ENCODE measurements around the gene ID3. TPM values are rescaled to one million over a fixed set of nuclear protein-coding genes. Genes with fewer than 3 reads are reported as not detected.

ID3 gene, protein sequence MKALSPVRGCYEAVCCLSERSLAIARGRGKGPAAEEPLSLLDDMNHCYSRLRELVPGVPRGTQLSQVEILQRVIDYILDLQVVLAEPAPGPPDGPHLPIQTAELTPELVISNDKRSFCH
- 400 and 615 TPM in 2 replicates for total RNA-seq (2014; rRNA removed; shearing (Covaris generic))

- Histone ChIP-seq H3K4me1 (replicated peaks) (peaks cover 76% of the 10 kb centered on the region), H3K9me3 (replicated peaks) (no peaks in the 10 kb centered on the region), H3K36me3 (peaks cover 30% of the 10 kb centered on the region), H3K4me3 (peak within 1 kb of the TSS; percentile 68), H3K27me3 (replicated peaks) (no peaks in the 10 kb centered on the region), H3K27ac (peak within 1 kb of the TSS; percentile 97)
- DNase-seq (ENCODE audit: low read depth in 1 of 2, low spot score in 2 of 2) = peak; percentile 98 to 99
These were observed at the start of gene ID3 for GRCh38 chr1:23559136-23559984. Gene ID3 (minus strand): TSS chr1:23559501. CDS start chr1:23559426, 75 bp downstream.

DNA sequence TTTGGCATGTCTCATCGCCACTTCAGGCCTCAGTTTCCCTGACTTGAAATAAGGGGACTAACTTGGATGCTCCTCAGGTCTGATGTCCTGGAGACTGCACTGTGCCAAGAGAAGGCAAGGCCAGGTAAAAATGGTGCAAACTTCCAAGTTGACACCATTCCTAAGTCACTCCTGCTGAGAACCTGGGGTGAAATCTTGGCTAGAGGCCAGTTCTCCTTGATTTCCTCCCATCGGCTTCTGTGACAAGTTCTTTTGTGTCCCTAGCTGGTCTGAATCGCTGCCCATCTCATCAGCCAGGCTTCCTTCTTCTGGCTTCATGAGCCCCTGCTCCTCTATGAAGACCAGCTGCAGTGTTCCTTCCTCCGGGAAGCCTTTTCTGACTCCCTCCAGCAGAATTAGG lies 48.6 kb upstream of the ID3 start:
- no peaks in the 10 kb centered on the region for H3K27me3 ChIP-seq (replicated peaks)
- no peak overlapping the region for H3K27ac ChIP-seq

DNA sequence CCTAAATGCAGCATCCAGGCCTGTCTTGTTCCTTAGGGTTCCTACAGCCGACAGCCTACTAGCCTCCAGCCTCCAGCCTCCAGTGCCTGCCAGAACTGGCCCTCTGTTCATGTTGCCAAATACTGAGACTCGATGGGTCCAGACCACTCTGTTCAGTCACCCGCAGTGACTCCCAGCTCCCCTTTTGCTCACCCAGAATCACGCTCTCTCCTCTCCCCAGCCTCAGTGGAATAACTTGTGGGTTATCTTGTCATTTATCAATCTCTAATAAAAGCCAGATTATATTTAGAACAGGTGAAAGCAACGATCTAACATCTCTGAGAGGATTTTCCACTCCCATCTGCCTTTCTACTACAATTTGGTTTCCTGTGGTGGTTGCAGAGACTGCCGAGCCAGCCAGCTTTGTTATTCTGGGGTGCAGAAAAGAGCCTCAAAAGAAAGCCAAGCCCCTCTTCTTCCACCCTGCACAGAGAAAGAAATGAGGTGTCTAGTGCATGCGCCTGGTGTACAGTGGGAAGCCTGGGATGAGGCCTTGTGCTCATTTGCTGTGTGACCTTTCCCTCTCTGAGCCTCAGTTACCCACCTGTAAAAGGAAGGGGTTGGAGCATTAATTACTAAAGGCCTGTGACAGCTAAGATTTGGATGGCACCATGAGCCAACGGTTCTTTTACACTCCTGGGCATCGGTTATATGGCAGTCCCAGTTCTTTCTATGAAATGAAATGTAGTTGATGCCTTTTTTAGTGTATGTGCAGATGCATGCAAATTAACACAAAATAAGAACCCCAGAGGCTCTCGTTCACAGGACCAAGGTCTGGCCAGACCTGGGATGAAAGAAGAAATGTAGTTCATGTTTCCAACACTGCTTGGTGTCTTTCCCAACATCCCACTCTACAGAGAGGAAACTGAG lies 42.9 kb upstream of the ID3 start:
- Histone ChIP-seq H3K36me3 (no peaks in the 10 kb centered on the region), H3K4me1 (replicated peaks) (peaks cover 4% of the 10 kb centered on the region; the same call in 1 of the 2 replicates), H3K27me3 (replicated peaks) (no peaks in the 10 kb centered on the region), H3K9me3 (replicated peaks) (no peaks in the 10 kb centered on the region), H3K4me3 (no peak overlapping the region), H3K27ac (no peak overlapping the region)
- no peak for DNase-seq (ENCODE audit: low read depth in 1 of 2, low spot score in 2 of 2)

More for the DNA sequence above, 48.6 kb upstream of the ID3 start:
- DNase-seq (ENCODE audit: low read depth in 1 of 2, low spot score in 2 of 2) = no peak
- H3K9me3 ChIP-seq (replicated peaks) = no peaks in the 10 kb centered on the region
- H3K4me3 ChIP-seq = no peak overlapping the region
- H3K36me3 ChIP-seq = no peaks in the 10 kb centered on the region
- no peaks in the 10 kb centered on the region for H3K4me1 ChIP-seq (replicated peaks)

DNA sequence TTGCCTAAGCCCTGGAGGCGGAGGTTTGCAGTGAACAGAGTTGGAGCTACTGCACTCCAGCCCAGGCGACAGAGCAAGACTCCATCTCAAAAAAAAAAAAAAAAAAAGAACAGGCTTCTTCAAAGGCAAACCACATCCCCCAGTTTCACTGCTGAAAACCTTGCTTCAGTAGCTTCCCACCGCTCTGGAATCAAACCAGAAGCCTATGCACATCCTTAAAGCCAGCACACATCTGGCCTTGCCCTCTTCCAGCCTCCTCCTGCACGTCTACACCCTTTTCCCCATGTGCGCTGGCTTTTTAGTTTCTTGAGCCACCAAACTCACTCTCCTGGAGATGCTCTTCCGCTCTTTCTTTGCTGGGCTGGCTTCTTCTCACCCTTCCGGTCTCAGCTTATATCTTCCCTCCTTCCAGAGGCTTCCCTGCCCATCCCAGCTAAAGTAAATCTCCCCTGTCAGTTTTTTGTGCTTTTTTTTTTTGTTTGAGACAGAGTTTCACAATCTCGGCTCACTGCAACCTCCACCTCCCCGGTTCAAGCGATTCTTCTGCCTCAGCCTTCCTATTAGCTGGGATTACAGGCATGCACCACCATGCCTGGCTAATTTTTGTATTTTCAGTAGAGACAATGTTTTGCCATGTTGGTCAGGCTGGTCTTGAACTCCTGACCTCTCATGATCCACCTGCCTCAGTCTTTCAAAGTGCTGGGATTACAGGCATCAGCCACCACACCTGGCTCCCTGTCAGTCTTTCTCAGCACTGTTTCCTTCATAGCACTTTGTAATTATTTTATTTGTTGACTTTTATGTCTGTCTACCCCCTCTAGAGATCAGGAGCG lies 42.0 kb upstream of the ID3 start:
- H3K27me3 ChIP-seq (replicated peaks) = no peaks in the 10 kb centered on the region

GRCh38 chr1:23600283-23600682 lies 41.0 kb upstream of the ID3 start:
- H3K4me1 ChIP-seq (replicated peaks) = peaks cover 8% of the 10 kb centered on the region; the same call in 1 of the 2 replicates
- no peaks in the 10 kb centered on the region for H3K27me3 ChIP-seq (replicated peaks)
- DNase-seq (ENCODE audit: low read depth in 1 of 2, low spot score in 2 of 2) = no peak
- no peaks in the 10 kb centered on the region for H3K9me3 ChIP-seq (replicated peaks)
- no peaks in the 10 kb centered on the region for H3K36me3 ChIP-seq
- no peak overlapping the region for H3K27ac ChIP-seq
- H3K4me3 ChIP-seq = no peak overlapping the region

More for the DNA sequence above, 42.0 kb upstream of the ID3 start:
- Histone ChIP-seq H3K4me1 (replicated peaks) (peaks cover 8% of the 10 kb centered on the region; the same call in 1 of the 2 replicates), H3K4me3 (no peak overlapping the region), H3K27ac (no peak overlapping the region), H3K36me3 (no peaks in the 10 kb centered on the region), H3K9me3 (replicated peaks) (no peaks in the 10 kb centered on the region)
- DNase-seq (ENCODE audit: low read depth in 1 of 2, low spot score in 2 of 2) = no peak

DNA sequence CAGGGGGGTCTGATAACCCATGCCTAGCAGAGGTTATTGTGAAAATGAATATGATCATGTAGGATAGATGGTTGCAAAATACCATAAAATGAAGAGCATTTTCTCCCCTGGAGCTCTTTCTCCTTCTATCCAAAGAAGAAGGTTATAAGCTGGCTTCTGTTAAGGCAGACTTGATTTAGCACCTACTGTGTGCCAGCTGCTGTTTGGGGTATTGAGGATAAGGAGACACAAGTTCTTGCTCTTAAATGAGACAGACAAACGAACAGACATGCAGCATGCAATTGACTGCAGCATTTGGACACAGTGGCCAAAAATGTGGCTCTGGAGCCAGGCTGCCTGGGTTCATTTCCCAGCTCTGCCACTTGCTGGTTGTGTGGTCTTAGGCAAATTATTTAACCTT lies 39.8 kb upstream of the ID3 start:
- DNase-seq (ENCODE audit: low read depth in 1 of 2, low spot score in 2 of 2) = no peak
- no peaks in the 10 kb centered on the region for H3K36me3 ChIP-seq
- H3K4me1 ChIP-seq (replicated peaks) = peaks cover 8% of the 10 kb centered on the region; the same call in 1 of the 2 replicates
- no peak overlapping the region for H3K27ac ChIP-seq
- no peaks in the 10 kb centered on the region for H3K9me3 ChIP-seq (replicated peaks)
- no peak overlapping the region for H3K4me3 ChIP-seq
- H3K27me3 ChIP-seq (replicated peaks) = no peaks in the 10 kb centered on the region

DNA sequence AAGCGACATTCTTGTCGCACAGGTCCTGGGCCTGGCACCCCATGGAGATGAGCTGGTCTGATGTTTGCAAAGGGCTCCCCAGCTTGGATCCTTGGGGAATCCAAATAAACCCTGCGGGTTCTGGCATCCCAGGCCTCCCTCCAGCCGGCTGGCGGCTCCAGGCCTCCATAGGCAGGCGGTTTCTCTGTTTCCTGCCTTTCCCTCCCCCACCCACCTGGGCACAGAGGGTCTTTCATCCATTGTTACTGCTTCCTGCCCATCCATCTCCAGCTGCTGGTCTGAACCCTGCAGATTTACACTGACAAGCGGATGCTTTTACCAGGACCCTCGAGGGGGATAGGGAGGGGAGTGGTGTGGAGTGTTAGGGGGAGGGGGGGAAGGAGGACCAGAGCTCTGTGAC lies 39.1 kb upstream of the ID3 start:
- Histone ChIP-seq H3K4me3 (no peak overlapping the region), H3K9me3 (replicated peaks) (no peaks in the 10 kb centered on the region), H3K36me3 (no peaks in the 10 kb centered on the region), H3K4me1 (replicated peaks) (peaks cover 8% of the 10 kb centered on the region; the same call in 1 of the 2 replicates), H3K27ac (no peak overlapping the region), H3K27me3 (replicated peaks) (no peaks in the 10 kb centered on the region)
- no peak for DNase-seq (ENCODE audit: low read depth in 1 of 2, low spot score in 2 of 2)

DNA sequence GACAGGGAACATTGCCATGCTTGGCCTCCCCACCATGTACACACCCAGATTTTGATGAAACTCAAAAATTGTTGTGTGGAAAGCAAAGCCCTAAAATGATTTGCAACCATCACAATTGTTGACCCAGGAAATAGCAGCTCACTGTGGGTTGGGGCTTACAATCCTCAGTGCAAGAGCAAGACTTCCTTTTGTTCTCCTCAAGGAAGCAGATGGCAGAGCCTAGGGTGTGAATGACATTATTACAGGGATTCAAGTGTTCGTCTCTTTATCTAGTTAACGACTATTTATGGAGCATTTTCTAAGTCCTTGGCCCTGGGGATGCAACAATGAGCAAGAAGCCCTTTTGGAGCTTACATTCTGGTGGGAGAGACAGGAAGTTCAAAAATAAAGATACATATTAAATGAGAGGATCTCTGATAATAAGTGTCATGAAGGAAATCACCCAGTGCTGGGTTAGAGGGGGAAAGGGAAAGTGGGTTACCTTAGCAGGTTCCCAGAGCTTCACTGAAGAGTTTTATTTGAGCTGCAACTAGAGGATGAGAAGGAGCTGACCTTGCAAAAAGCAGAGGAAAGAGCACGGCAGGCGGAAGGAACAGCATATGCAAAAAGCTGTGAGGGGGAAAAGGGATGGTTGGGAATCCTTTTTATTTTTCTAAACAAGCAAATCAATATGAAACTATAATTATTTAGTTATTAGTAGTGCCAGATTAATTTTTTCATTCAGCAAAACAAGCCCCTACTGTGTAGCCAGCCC lies 38.5 kb upstream of the ID3 start:
- DNase-seq (ENCODE audit: low read depth in 1 of 2, low spot score in 2 of 2) = no peak
- Histone ChIP-seq H3K4me1 (replicated peaks) (peaks cover 8% of the 10 kb centered on the region; the same call in 1 of the 2 replicates), H3K27ac (no peak overlapping the region), H3K27me3 (replicated peaks) (no peaks in the 10 kb centered on the region), H3K4me3 (no peak overlapping the region), H3K9me3 (replicated peaks) (no peaks in the 10 kb centered on the region), H3K36me3 (no peaks in the 10 kb centered on the region)

DNA sequence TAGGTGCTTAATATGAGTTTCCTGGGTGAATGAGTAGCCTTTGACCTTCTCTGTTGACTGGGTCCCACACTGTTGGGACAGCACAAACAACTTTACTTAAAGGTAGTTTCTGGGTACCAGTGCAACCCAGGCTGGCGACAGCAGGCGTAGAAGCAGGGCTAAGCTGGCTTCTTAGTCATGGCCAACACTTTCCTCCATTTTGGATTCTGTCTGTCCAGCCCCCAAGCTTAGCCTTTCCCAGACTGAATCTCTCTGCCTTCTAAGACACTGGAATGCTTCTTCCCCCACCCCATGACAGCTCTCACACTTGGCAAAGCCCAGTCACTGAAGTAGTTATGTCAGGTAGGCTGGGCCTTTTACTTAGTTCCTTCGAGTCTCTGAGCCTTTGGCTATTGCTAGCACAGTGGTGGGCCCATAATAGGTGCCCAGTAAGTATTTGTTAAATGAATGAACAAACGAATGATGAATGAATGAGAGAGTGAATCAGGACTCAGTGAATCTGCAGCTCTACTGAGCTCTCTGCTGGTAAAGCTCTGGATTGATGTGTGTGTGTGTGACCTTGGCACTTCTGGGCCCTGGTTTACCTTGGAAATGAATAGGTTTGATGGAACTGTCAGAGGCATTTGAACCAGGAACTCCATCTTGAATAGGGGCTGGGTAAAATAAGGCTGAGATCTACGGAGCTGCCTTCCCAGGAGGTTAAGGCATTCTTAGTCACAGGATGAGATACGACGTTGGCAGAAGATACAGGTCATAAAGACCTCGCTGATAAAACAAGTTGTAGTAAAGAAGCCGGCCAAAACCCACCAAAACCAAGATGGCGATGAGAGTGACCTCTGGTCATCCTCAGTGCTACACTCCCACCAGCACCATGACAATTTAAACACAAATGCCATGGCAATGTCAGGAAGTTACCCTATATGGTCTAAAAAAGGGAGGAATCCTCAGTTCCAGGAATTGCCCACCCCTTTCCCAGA lies 37.4 kb upstream of the ID3 start:
- Histone ChIP-seq H3K36me3 (no peaks in the 10 kb centered on the region), H3K27ac (no peak overlapping the region), H3K9me3 (replicated peaks) (no peaks in the 10 kb centered on the region), H3K4me3 (no peak overlapping the region), H3K4me1 (replicated peaks) (peaks cover 8% of the 10 kb centered on the region; the same call in 1 of the 2 replicates), H3K27me3 (replicated peaks) (no peaks in the 10 kb centered on the region)
- no peak for DNase-seq (ENCODE audit: low read depth in 1 of 2, low spot score in 2 of 2)

DNA sequence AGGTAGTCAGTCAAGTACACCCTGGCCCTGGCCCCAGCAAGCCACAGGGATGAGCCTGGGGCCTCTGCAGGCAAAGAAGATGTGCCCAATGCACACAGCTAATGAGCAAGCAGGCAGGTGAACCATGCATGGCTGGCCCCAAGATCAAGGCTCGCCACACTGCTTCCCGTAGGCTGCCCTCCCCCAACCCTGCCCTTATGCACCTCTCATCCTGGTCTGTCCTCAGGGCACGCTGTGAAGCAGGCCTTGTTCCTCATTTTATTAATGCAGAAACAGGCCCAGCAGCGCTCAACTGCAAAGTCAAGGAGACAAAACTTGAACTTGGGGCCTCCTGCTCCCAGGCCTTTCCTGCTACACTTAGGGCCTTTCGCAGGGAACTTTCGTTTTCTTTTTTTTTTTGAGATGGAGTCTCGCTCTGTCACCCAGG lies 35.6 kb upstream of the ID3 start:
- H3K4me3 ChIP-seq = no peak overlapping the region
- DNase-seq (ENCODE audit: low read depth in 1 of 2, low spot score in 2 of 2) = no peak
- H3K27ac ChIP-seq = no peak overlapping the region
- no peaks in the 10 kb centered on the region for H3K36me3 ChIP-seq
- peaks cover 8% of the 10 kb centered on the region; the same call in 1 of the 2 replicates for H3K4me1 ChIP-seq (replicated peaks)
- no peaks in the 10 kb centered on the region for H3K27me3 ChIP-seq (replicated peaks)
- H3K9me3 ChIP-seq (replicated peaks) = no peaks in the 10 kb centered on the region

- no peak for DNase-seq (ENCODE audit: low read depth in 1 of 2, low spot score in 2 of 2)
- H3K4me1 ChIP-seq (replicated peaks) = peaks cover 8% of the 10 kb centered on the region; the same call in 1 of the 2 replicates
- H3K36me3 ChIP-seq = no peaks in the 10 kb centered on the region
- no peaks in the 10 kb centered on the region for H3K27me3 ChIP-seq (replicated peaks)
- no peaks in the 10 kb centered on the region for H3K9me3 ChIP-seq (replicated peaks)
- H3K4me3 ChIP-seq = no peak overlapping the region
- no peak overlapping the region for H3K27ac ChIP-seq
These were observed 35.0 kb upstream of the ID3 start for GRCh38 chr1:23594149-23594907.
